ENCODE results near the gene CD8B.
"Not testable (repeated sequence)": the region's sequence is repeated elsewhere in the genome, so short reads cannot be mapped to it uniquely, and the experiment has no call there.

Gene CD8B

DNA sequence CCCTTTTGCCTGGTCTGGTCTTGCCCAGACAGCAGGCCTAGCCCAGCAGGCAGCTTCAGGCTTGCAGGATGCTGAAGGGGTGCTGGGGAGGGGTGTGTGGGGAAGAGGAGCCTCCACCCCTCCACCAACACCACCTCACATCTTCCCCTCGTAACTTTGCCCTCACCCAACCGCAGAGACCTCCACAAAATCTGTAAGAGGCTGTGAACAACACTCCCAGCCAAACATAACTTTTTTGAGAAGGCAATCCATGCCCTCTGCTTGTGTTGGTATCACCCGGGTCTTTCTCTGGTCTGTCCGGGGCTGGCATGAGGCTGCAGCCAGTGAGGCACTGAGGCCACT is 26.2 kb downstream of the CD8B start:
- not testable (repeated sequence) for DNase-seq

DNA sequence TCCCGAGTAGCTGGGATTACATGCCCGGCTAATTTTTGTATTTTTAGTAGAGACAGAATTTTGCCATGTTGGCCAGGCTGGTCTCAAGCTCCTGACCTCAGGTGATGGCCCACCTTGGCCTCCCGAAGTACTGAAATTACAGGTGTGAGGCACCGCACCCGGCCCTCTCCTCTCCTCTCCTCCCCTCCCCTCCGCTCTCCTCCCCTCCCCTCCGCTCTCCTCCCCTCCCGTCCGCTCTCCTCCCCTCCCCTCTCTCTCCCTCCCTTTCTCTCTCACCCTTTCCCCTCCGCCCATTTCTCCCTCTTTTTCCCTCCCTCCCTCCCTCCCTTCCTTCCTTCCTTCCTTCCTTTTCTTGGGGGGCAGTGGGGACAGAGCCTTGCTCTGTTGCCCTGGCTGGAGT is 28.4 kb downstream of the CD8B start:
- no peak for DNase-seq

DNA sequence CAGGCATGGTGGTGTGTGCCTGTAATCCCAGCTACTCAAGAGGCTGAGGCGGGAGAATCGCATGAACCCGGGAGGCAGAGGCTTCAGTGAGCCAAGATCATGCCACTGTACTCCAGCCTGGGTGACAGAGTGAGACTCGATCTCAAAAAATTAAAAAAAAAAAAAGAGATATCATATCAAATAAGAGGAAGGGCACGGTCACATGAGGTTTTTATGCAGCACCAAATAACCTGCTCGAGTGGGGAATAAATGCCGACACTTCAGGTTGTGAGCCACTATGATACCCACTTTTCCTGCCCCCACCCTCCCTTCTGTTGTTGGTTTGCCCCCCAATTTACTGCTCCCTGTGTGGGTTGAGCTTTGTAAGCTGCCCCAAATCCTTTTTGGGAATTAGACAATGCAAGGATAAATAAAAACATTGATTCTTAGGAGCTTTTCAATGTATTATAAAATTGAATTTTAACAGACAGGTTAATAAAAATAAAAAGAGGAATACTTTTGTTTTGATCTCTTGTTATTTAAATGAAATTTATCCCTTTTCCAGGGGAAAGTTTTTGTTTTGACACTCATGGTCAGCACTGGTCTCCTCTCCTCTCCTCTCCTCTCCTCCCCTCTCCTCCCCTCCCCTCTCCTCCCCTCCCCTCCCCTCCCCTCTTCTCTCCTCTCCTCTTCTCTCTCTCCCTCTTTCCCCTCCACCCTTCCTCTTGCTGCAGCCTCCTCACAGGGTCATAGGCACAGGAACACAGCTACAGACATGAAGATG is 29.2 kb downstream of the CD8B start:
- no peak for DNase-seq

DNA sequence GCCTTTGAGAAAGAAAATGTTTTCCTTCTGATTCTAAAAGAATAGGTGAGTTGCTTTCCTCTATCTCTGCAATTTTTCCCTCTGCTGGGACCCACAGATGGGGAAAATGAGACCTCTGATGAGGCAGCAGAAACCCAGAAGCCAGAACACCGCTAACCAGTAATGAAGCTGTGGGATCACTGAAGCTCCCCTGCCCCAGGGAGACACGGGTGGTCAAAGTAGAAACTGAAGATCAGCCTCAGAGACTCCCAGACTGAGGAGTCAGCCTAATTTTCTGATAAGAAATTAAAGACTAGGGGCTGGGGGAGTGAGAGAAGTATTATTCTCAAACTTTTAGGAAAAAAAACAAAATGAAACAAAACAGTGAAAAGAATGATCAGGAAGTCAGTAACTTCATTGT is 30.1 kb downstream of the CD8B start:
- no peak for DNase-seq

DNA sequence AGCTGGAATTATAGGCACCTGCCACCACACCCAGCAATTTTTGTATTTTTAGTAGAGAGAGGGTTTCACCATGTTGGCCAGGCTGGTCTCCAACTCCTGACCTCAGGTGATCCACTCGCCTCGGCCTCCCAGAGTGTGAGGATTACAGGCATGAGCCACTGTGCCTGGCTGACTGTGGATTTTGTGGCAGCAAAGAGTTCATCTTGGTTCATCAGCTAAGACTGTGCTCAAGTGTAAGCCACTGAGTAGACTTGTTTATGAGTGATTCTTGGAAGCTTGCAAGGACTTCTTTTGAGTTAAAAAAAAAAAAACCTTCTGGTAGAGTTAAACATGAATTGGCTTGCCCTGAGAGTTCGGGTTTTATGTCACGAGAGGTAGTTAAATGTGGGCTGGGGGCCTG is 34.7 kb downstream of the CD8B start:
- DNase-seq: no peak

DNA sequence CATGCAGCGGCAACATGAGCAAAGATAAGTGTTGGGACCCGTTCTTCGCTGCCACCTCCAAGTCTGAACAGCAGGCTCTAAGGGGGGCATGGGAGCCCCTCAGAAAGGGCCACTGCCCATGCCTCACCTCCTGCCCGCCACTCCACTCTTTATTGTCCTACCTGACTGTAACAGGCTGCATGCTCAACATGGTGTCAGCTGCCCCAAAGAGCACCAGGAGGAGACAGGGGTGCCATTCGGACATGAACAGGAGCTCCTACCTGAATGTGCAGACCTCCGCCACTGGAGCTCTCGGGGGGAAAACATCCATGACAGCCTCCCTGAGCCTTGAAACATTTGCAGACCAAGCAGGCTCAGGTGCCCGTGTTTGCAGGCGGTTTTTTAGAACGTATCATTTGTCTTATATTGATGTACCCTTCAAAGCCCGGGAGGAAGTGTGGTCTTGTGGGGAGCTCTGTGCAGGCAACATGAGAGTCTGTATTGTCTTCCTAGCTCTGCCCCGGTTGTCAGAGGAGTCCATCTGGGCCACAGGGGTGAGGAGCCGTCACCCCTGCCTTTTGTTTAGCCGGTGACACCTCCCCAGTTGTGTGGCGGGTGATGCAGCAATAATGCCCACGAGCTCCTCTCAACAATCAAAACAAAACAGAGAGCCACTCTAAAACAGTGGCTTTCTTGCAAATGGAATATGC is 35.8 kb downstream of the CD8B start:
- DNase-seq: no peak

DNA sequence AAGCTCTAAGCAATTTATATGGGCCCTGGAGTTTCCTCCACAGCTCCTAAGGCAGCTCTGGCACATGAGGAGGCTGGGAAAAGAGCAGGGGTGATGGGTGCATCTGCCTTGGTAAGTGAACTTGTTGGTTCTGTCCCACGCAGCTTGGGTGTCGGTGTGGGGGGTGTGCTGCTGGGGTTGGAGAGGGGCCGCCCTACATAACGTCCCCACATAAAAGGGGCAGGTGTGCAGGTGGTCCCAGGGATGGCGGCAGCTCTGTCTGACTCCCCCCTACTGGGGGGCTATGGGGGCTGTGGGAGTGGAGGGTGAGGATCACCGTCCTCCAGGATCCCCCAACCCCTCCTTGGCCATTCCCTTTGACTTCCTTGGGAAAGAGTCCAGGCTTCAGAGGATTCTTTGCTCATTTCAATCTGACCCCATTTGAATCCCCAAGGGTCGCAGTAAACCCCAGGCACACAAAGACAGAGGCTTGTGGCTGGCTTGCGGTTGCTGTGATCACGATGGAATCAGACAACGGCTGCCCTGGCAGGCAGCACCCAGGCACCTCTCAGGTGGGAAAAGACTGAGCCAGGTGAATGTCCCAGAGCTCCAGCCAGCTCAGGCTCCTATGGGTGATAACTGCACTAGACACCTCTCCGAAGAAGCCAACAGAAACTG is 36.5 kb downstream of the CD8B start:
- no peak for DNase-seq

DNA sequence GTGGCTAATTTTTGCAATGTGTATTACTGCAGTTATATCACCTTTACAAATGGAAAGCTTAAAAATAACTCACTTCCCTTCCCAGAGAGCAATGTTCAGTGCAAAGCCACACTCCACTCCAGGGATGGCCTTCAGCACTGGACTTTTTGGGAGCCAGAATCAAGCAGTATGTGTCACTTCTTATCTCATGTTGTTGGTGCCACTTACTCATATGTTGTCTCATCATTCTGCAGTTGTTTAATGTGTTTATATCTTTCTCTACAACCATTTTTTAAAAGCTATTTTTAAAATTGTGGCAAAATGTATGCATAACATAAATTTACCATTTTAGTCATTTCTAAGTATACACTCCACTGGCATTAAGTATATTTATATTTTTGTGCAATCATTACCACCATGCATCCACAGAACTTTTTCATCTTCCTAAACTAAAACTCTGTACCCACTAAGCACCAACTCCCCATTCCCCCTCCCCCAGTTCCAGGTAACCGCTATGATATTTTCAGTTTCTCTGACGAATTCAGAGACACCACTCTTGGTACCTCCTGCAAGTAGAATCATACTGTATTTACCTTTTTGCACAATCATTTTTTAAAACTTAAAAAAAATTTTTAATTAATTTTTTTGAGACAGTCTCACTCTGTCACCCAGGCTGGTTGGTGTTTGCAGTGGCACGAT is 38.9 kb downstream of the CD8B start:
- no peak for DNase-seq

DNA sequence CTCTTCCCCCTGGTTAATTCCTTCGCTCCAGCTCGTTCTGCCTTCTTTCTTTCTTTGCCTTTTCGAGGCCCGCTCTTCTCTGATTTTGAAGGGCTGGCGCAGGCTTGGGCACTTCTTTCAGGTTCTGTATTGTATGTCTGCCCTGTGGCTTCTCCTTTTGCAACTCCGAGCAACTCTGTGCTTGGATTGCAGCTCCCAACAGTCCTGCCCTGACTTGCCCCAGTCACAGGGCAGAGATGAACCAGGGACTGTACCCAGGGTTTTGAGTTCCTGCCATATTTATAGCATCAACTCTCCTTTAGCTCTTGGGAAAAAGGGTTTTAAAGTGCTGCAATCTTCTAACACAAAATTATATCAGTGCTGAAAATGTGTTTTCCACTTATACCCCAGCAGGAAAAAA is 39.8 kb downstream of the CD8B start:
- no peak for DNase-seq

DNA sequence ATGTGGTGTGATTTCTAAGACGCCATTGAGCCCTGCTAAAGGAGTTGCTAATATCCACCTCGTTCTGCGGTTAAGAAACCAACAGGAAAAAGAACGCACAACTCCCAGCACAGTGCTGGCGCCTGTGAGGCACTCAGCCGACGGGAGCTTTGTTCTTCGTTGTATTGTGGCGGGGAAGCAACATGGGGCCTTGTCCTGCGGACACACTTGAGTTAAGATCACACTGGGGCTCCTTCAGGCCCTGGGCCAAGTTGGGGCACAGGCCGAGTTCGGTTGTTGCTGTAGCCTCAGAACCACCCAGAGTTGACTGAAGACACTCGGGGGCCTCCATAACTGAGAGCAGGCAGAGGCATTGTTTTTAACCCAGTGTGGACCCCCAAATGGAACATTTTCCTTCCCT is 40.4 kb downstream of the CD8B start:
- no peak for DNase-seq

DNA sequence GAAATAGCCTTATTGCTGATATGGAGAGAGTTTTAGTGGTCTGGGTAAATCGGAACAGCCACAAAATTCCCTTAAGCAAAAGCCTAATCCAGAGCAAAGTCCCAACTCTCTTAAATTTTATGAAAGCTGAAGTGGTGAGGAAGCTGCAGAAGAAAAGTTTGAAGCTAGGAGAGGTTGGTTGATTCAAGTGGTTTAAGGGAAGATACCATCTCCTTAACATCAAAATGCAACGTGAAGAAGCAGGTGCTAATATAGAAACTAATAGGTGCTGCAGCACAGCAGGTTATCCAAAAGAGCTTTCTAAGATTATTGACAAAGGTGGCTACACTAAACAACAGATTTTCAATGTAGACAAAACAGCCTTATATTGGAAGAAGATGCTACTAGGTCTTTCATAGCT is 42.7 kb downstream of the CD8B start:
- no peak for DNase-seq

DNA sequence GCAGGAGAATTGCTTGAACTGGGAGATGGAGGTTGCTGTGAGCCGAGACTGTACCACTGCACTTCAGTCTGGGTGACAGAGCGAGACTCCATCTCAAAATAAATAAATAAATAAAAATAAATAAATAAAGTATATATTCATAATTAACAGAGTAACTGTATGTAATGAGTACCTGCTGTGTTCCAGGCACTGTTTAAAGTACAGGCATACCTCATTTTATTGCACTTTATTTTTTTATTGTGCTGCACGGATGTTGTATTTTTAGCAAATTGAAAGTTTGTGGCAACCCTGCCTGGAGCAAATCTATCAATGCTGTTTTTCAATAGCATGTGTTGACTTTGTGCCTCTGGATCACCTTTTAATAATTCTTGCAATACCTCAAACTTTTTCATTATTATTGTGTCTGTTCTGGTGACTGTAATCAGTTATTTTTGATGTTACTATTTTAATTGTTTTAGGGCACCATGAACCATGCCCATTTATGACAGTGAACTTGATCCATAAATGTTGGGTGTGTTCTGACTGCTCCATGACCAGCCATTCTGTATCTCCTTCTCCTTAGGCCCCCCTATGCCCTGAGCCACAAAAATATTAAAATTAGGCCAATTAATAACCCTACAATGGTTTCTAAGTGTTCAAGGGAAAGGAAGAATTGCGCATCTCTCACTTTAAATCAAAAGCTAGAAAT is 43.4 kb downstream of the CD8B start:
- DNase-seq: no peak

DNA sequence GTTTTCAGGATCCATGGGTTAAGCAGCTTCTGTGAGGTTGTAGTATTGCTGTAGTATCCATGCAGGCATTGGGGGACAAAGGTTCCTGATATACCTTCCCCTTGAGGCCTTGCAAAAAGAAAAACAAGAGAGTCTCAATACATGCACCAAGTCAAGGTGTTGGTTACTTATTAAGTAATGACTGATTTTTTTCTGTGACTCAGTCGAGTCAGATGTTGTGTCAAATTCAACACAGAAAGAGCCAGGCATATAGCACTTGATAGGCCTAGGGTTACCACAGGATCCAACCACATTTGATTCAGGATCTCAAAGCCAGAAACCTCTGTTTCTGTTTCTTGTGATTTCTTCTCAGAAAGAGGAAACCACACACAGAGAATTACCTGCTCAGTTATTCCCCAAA is 46.1 kb downstream of the CD8B start:
- DNase-seq: no peak

DNA sequence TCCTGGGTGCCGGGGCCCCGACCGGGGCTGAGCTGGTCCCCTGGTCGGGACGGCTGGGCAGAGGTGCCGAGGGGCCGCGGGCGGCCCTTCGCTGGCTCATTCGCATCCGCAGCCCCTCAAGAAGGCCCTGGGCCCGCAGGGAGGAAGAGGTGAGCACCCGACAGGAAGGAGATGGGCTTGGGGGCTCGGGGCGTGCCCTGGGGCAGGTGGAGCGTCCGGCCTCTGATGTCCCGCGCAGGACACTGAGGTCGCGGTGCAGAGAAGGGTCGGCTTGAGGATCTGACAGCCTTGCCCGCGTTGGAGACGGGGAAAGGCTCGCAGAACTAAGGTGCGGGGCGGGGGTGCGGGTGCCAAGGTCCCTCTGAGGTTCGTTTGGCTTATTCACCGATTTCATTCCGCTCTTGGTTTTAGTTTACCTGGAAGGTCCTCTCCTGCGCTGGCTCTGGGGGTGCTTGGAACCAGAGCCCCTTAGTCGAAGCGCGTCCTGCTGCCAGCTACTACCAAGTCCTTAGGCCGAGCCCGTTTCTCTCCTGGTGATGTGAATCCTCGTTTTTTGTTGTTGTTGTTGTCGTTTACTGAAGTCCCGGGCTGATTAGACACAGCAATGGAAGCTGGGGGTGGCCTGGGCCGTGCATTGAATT is 52.1 kb downstream of the CD8B start:
- no peak for DNase-seq

DNA sequence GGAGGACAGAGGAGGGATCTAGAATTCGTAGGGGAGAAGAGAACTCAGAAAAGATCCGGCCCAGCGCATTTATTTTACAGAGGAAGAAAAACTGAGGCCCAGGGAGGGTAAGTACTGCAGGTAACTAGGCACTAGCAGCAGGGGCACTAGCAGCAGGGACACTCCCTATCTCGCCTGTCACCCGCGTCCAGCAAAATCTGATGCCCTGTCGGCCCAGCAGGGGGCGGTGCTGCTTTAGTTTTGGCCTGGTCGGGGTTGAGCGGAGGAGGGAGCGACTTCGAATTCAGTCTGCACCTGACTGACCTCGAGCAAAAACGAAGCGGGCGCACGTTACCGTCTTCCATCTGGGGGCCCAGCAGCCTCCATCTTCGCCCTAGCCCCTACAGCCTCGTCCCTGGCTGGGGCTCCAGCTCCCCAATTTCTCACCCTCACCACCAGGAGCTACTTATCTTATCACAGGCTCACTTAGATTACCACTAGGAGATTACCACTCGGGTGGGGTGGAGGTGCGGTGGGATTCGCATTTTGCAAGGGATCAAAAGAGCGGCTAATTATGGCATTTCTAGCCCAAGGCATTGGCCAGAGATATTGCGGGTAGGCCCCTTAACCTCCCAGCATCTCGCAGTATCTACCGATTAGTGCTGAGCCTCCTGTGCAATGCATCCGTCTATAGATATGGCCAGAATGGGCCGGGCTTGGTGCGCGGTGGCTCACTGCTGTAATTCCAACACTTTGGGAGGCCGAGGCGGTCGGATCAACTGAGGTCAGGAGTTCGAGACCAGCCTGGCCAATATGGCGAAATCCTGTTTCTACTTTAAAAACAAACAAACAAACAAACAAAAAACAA is 53.1 kb downstream of the CD8B start:
- DNase-seq: peak; percentile 57

DNA sequence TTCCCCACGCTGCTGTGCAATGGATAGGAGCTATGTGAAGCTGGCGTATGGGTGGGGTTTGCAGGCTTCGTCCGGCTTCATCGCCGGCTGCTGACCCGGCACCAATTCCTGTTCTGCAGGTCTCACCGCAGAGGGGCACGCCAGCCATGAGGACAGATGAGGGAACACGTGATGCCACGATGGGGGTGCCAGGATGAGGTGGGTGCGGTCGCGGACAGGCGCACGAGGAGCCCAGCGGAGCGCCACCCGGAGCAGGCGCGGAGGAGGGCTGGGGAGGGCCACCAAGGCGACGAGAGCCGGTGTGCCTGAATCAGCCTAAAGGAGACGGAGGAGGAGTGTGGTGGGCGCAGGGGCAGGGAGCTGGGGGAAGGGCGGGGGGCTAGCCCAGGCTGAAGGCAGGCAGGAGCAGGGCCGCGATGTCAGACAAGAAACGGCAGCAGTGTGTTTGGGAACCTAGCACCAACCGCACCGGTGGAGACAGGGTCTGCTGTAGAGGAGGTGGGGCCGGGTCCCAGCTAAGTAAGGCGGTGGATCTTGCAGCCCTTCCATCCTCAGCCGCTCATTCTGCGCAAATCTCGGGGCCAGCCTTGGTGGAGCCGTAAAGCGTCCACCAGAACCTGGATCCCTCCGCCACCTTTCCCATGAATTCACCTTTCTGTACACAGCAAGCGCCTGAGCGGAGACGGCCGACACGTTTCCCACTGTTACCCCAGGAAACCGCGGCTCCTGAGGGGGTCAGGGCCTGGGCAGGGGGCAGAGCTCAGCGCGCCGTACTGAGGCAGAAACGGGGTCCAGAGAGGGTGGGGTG is 54.0 kb downstream of the CD8B start:
- DNase-seq: peak; percentile 17

DNA sequence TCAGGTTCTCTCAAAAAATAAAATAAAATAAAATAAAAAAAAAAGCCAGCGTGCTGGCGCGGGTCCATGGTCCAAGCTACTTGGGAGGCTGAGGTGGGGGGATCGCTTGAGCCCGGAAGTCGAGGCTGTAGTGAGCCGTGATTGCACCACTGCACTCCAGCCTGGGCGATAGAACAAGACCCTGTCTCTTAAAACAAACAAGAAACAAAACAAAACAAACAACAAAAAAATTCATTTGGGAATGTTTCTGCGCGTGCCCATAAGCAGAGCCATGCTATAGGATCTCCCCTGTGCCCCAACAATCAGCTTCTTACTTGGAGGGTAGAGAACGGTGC is 54.6 kb downstream of the CD8B start:
- no peak for DNase-seq

DNA sequence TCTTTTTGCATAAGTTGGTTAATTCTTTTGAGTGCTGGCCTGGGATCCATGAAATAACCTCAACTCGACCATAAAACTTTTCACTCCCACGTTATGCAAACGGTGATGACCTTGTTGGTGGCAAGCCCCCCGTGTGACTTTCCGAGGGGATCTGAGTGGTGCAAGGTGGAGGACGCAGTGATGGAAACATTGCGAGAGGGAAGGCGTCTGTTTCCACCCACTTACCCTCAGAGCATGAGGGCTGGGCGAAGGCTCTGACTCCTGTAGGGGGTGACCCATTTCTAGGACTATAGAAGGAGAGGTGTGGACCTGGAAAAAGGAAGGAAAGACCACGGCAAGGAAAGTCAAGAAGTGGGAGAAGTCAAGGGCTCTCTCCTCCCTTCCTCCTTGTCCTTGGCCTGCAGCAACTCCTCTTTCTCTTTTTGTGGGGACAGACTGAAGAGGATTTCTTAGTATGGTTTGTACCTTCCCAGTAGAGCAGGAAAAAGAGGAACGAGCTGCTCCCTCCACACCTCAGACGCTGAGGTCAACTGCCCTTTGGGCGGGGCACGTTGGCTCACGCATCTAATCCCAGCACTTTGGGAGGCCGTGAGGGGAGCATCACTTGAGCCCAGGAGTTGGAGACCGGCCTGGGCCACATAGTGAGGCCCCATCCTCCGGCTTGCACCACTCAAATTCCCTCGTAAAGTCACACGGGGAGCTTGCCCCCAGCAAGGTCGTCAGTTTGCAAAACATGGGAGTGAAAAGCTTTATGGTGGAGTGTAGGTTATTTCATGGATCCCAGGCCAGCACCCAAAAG is 55.4 kb downstream of the CD8B start:
- DNase-seq: no peak

DNA sequence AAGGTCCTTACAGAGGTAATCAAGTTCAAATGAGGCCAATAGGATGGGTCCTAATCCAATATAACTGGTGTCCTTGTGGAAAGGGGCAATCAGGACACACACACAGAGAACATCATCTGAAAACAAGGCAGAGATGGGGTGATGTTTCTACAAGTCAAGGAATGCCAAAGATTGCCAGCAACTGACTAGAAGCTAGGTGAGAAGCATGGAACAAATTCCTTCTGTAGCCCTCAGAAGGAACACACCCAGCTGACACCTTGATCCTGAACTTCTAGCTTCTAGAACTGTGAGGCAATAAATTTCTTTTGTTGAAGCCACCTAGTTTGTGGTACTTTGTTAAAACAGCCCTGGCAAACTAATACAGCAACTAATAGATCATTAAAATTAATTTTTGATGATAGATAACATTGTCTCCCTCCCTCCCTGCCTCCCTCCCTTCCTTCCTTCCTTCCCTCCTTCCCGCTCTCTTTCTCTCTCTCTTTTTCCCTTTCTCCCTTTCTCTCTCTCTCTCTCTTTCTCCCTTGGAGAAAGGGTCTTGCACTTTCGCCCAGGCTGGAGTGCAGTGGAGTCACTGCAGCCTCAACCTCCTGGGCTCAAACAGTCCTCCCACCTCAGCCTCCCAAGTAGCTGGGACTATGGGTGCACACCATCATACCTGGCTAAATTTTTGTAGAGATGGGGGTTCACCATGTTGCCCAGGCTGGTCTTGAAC is 60.7 kb downstream of the CD8B start:
- DNase-seq: no peak
